GM21786 (cell line): ENCODE results near the gene NAB1.

Source experiments
- ATAC-seq: cut with Tn5 transposase; IDR thresholded peaks from one replicate; pipeline ENCODE4 v1.9.1; 2021; ENCODE audit not compliant: unreplicated experiment

Gene NAB1

DNA sequence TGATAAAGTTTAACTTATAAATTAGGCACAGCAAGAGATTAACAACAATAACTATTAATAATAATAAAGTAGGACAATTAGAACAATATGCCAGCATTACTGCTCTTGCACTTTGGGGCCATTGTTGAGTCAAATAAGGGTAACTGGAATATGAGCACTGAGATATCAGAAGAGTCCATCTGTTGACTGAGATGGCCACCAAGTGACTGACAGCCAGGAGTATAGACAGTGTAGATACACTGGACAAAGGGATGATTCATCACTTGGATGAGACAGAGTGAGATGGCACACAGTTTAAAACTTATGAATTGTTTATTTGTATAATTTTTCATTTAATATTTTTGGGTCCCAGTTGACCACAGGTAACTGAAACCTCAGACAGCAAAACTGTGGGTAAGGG is 20.0 kb downstream of the NAB1 start:
- ATAC-seq, result no peak

- ATAC-seq, result peak; percentile 55
Measured at GRCh38 chr2:190670182-190670946, 21.5 kb downstream of the NAB1 start.

DNA sequence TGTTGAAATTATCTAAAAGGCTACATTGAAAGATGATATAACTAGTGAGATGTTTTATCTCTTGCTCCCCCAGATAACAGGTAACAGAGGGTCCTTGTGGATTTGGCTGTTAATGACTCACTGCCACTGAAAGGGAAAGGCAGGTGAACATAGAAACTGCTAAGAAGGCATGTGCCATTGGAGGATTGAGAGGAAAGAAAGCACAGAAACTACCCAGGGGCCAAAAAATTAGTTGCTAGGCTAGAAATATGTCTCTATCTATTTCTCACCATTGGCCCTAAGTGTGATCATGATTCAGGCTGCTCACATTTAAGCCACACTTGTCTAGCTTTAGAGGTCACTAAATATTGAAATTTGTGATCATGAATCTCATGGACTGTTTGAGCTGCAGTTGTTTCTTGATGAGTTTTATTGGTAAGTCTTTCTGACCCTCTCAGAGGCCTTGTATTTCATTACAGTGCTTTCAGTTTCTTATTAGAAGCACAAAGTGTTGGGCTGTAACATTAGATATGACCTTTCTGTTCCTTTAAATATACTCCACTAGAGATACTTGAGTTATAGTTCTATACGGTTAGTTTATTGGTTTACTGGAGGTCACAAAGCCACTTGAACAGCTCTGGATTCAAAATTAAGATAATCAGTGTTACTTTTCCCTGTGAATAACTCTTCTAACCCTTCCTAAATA is 26.2 kb downstream of the NAB1 start:
- ATAC-seq, result peak; percentile 40

- ATAC-seq, result no peak
Measured at GRCh38 chr2:190677255-190677654, 28.4 kb downstream of the NAB1 start.

GRCh38 chr2:190678444-190679162 is 29.7 kb downstream of the NAB1 start:
- ATAC-seq, result peak; percentile 57

DNA sequence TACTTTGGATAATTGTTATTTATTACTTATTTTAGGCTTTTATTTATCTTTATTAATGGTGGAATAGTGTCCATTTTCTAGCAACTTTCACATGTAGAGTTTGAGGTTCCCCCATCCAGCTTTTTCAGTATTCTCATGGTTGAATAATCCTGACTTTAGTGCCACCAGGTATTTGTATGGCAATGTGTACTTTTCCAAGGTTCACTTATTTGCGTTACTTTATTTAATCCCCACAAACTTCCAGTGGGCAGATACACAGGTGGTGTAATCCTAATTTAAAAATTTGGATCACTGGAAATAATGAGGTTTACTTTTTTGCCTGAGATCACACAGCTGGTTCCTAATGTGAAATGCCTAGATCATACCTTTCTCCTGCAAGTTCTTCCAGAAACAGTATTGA is 30.5 kb downstream of the NAB1 start:
- ATAC-seq, result no peak

DNA sequence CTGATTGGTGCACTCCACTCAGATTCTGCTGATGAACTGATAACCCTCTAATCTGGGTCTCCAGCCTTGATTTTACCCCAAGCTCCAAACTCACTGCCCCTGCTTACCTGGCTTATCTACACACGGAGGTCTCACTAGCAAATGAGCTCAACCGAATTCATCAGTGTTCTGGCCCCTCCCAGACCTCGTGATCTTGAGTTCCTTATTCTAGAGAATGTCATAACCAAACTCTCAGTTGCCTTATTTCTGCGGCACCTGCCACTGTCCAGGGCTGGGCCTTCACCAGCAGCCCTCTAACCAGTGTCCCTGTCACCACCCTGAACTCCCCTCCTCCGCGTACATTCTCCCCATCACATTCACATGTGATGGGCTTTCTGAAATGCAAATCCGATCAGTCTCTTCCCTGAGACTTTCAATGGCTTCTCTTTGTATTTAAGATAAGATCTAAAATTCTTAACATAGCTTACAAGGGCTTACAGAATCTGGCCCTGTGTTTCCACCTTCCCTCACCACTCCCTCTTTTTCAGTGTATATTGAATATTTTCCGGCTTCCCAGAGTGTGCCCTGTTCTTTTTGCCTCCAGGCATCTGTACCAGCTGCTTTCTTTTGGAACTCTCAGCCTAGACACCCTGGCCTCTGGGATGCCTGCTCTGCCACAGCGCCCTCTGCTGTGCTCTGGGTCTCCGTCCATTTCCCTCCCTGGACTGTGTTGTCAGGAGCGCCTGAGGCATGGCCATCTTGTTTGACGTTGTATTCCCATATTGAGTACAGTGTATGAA is 31.1 kb downstream of the NAB1 start:
- ATAC-seq, result peak; percentile 49

GRCh38 chr2:190682168-190682567 is 33.3 kb downstream of the NAB1 start:
- ATAC-seq, result no peak

GRCh38 chr2:190683802-190684201 is 34.9 kb downstream of the NAB1 start:
- ATAC-seq, result no peak

DNA sequence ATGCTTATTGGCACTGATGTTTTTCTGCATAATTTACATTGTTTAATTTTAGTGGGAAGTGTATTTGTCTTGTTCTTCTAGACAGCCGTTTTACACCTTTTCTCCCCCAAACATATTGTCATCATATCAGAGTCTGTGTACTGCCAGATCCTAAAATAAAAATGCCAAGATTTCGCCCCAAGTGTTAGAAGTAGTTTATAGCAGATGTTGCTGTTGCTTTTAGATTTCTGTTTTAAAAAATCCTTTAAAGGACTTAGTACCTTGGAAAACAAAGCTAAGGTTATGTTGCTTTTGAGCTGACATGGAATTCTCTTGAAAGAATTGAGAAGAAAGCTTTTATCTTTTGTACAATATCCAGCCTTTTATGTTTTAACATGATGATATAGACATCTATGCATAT is 36.0 kb downstream of the NAB1 start:
- no peak for ATAC-seq

DNA sequence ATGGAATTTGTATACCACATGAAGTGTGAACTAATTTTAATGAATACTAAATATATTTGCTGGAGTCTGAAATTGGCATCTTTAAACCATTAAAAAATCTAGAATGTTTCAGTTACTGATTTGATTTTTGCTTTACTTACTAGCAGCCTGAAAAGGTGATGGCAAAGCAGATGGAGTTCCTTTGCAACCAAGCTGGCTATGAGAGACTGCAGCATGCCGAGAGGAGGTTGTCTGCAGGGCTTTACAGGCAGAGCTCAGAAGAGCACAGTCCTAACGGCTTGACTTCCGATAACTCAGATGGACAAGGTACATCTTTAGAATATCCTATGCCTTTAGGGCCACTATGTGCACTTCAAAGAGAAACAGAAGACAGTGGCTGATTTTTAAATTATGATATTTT is 36.5 kb downstream of the NAB1 start:
- no peak for ATAC-seq

GRCh38 chr2:190693533-190694232 is 44.8 kb downstream of the NAB1 start:
- peak; percentile 53 for ATAC-seq

DNA sequence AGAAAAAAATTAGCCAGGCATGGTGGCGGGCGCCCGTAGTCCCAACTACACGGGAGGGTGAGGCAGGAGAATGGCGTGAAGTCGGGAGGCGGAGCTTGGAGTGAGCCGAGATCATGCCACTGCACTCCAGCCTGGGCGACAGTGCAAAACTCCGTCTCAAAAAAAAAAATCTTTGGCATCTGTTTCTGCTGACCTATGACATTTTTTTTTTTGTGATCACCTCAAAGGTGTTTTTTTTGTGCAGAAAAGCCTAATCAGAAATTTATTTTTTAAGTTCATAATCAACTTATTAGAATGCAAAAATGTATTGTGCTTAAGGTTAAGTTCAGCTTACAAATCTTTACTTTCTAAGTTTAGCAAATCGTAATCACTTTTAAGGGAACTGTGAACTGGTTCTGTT is 45.6 kb downstream of the NAB1 start:
- ATAC-seq, result no peak

DNA sequence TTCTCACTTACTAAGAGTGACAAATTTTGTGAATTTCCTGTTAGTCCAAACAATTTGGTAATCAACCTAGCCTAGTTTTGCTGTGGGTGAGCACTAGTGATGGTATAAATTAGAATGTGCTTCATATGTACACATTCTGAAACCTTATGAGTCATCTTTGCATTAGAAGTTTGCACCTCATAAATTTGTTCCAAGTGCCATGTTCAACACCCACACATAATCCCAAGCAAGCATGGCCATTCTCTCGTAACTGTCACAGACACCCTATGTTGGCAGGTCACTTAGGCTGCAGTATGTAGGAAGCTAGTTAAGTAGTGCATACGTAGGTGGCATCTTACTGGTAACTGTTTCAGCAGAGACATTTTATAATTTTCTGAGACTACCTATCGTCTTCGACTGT is 46.9 kb downstream of the NAB1 start:
- peak; percentile 52 for ATAC-seq

DNA sequence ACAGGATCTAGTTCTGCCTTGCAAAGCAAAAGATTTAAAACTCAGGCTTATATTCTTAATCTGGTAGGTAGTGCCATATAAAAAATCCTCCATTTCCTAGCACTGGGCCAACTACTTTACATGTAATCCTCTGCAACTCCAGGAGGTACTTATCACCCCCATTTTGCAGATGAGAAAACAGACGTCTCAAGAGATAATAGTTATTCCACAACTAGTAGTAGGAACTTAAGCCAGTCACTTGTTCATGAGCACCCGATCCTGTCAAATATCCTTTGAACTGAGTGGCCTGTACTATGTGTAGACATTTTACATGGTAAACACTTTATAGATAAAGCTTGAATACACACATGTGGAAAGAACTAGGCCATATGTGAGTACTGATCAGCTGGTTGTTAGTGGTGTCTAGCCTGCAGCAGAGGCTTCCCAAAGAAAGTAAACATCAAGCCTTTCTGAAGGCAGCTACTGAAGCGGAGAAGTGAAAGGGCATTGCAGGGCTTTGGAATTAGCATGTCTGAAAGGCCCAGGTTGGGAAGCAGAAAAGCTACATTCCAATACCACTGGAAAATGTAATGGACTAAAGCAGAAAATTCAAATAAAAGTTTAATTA is 48.0 kb downstream of the NAB1 start:
- no peak for ATAC-seq

DNA sequence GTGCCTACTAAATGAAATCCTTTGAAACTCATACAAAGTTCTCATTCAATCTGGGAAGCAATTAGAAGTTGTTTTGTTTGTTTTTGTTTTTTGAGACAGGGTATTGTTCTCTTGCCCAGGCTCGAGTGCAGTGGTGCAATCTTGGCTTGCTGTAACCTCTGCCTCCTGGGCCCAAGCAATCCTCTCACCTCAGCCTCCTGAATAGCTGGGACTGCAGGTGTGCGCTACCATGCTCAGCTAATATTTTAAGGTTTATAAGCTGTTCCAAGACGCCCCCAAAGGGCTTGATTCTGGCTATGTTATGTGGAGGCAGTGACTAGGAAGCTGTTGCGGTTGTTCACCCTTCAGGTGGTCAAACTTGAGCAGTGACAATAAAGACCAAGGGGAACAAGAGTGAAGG is 48.5 kb downstream of the NAB1 start:
- ATAC-seq, result no peak

- ATAC-seq, result no peak
Measured at GRCh38 chr2:190698895-190699294, 50.0 kb downstream of the NAB1 start.

DNA sequence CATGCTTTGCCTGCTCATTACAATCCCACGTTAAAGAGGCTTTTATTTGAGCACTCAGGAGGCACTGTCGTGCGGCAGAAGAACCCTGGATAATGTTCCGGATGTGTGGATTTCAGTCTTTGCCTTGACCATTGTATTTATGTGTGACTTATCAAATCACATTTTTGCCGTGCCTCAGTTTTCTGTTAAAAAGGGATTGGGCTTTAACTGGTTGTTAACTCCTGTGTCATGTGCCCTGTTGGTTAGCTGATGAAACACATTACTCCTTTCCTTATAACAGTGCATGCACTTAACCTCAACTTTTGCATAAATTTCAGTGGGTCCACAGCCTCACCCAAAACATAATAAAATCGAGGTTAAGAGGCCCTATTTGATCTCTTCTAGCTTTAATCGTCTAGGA is 52.7 kb downstream of the NAB1 start:
- ATAC-seq, result peak; percentile 52

GRCh38 chr2:190705280-190705679 is 56.4 kb downstream of the NAB1 start:
- no peak for ATAC-seq

- ATAC-seq, result peak; percentile 63
Measured at GRCh38 chr2:190707726-190708125, 58.8 kb downstream of the NAB1 start.
